GM19043 (cell line): ENCODE data around the gene FILIP1.
A peak's percentile ranks its signal among the peaks of the same experiment; 100 is the strongest.

Source experiments
- ATAC-seq: cut with Tn5 transposase; IDR thresholded peaks from one replicate; pipeline ENCODE4 v1.9.1; 2021; ENCODE audit warnings: low read depth; ENCODE audit not compliant: unreplicated experiment

Gene FILIP1

DNA sequence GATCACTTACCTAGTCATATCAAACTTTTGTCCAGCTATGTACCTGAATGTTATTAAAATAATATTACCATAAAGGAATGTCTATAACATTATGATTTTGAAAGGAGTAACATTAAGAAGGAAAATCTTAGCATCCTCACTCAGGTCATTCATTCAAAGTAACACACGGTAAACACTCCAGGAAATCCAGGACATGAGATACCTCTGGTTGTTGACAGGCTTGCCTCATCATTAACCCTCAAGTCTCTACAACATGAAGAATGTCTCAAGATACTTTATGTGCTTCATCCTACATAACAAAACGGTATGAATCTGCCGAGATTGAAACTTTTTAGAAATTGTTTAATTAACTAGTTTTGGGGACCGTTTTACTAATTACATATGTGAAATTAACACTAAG is 690 bp upstream of the FILIP1 start:
- ATAC-seq: no peak

DNA sequence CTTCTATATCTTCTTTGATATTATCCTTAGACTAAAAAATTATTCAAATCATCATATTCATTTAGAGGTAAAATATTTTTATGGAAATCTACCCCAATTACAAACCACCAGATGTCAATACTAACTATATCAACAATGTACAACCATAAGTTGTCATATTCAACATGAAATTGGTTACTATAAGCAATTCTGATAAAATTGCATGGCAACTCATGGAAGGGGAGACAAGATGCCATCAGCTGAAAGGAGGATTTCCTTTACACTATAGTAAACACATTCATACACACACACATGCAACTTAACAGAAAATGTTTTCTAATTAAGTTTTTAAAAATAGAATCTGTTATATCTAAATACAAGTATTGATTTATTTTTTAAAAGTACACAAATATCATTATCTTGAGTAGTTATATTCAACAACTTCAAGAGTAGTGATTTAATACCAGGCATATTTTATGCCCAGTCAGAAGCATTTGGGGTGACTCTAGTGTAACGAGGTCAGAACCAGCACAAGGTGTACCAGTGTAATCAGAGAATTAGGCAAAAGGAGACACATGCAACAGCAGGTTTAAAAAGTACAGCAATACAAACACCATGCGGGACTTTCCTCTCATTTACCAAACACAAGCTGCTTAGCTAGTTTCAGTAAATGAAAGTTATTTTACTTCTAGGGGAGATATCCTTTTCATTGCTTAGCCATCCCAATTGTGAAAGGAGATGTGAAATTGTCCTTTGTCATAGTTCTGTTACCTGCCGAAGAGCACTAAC is 1.0 kb downstream of the FILIP1 start:
- no peak for ATAC-seq

DNA sequence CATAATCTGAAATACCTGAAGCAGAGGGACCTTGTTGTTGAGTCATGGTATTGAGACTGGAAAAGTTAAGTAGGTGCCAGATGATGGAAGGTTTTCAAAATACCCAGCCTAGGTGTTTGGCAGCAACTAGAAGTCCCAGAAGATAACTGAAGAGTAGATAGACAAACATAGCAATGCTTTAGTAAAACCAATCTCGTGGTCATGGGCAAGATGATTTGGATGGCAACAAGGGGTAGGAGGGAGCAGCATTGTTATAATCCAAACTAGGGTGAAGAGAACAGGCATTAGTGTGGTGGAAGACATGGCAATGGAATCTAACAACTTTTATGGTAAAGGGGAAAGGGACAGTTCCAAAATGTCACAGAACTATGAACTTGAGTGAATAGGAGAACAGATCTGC is 2.3 kb downstream of the FILIP1 start:
- no peak for ATAC-seq

DNA sequence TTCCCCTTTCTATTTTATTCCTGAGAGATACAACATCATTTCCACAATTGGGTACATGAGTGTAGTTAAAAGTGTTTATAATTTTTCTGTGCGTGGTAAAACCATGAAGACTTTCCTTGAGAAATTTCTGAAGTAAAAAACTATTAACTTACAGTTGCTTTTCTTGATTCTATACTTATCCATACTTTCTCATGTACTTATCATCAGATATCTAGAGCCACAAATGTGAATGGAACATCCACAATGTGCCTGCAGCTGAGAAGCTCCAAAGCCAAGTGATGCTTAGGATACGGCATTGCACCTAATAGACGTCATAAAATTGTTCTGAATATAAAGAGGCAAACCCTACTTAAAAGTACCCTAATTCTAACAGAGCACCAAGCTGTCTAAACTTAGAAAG is 2.9 kb downstream of the FILIP1 start:
- ATAC-seq: no peak

DNA sequence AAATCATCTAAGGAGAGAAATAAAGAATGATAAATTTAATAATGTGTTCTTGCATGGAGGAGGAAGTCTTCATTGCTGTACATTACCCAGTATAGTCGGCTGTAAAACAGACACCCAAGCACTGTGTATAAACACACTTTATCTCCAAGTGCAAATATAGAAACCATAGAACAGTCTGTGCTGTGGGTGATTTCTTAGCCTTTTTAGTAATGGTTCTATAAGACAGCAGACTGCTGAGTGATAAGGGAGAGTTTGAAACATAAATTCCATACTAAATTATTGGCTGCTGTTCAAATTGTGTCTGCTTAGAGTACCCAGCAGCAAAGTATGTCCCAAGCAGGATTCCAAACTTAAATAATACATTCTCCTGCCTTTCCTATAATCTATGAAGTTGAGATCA is 4.6 kb downstream of the FILIP1 start:
- ATAC-seq: no peak

DNA sequence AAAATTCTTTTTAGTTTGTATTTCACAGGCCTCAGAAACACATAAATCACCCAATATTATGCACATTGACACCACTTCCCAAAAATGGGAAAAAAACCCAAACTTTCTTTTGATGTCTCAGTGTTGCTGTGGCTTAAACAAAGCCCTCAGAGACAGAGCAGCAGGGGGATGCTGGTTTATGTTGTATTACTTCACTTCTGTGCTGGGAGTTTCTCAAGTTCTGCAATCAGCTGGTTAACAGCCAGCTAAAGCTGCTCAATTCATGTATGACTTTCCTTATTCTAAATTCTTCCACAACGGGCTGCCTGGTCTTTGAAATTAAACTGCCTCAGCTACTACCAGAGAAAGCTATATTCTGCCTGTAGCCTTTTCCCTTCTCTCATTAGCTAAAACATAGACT is 5.6 kb downstream of the FILIP1 start:
- ATAC-seq: no peak

DNA sequence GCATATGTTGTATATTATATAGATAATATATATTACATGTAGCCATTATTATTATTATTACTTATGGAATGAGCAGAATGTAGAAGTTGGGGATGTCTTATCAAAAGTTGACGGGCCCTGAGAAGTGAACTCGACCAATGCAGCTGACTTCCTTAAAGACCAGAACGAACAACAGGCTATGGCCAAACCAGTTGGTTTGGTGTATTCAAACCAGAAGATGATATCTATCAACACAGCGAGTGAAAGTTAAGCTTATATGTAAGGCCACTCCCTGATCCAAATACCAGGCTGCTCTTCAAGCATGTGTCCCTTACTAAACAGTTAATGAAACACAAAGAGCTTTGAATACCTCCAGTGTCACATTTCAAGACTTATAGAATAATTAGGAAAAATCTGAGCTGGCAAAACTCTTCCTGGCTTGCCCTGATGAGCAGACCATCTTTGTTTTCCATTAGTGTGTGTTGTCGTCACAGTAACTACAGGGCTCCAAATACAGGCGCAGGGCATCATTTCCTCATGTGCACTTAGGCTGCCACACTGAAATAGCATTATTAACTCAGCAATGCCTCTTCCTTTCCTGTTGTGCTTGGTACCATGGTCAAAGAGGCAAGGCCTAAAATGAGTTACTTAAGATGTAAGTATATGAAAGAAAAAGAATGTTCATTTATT is 6.6 kb downstream of the FILIP1 start:
- no peak for ATAC-seq

DNA sequence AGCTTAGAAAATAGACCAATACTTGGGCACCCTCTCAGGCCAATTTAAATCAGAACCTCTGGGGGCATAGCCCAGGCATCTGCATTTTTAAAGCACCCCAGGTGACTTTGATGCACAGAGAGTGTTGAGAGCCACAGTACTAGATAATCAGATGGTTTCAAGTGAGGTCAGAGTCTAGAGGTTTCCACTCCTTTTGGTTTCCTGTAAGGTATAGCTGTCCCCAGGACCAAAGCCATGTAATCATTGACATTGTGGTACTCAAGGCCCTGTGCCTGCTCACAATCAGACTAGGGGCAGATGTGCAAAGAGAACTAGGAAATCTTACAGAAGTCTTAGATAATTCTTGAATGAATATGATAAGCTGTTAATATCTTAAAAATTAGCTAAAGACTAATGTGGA is 9.1 kb downstream of the FILIP1 start:
- ATAC-seq: peak; percentile 91

DNA sequence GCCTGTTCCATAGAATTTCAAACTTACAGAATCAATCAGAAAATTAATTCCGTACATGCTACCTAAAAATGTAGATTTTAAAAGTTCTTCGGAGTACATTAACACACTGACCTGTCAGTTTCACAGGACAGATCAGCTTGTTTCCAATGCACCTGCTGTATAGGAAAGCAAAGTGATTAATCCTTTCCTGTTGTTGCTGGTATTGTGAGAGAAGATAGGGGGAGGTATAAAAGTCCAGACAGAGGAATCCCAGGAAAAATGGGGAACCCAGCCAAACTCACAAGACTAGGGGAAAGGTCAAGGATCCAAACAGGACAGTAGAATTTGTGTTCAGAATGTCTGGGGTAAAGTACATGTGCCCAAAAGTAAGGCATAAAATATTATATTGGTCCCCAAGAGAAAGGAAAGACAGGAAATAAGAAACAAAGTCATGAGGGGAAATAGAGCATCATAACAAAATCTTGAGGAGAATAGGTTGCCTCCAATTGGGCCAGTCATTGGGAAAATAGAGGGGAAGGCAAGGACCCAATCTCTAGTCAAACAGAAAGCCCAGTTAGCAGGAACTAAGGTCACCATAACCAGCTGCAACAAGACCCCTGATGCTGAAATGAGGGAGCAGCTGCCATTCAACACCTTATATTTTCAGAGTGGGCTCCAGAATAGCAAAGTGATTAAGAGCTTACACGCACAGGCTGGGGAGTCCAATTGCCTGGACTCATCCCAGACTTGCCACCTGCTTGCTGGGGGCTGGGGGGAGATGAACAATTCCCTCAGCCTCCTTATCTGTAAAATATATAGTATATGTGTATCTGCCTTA is 10.3 kb downstream of the FILIP1 start:
- ATAC-seq: no peak

DNA sequence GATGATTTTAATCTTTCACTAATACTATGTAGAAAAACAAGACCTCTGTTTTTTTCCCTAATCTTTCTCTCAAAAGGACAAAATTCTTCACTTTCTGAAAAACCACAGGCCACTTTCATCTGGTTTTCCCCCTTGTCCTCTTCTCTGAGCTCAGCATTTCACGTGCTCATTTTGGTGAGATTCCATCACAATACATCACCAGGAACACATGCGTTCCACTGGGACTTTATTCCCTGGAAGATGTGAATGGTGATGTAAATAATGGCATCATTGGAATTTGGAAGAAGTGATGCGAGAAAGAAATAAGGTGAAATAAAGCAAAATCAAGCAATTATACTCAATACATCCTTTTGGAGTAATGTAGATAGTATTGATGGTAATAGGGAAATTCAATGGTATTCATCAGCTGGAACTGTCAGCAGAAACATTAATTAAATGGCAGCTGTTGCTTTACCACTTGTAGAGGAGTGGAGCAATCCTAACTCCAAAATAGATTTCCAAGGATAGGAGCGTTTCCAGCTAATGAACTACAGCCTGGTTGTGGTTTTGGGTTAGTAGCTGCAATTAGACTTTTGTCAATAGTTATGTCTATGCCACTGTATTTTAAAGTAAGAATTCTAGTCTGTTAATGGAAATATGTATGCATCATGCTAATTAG is 11.5 kb downstream of the FILIP1 start:
- no peak for ATAC-seq

DNA sequence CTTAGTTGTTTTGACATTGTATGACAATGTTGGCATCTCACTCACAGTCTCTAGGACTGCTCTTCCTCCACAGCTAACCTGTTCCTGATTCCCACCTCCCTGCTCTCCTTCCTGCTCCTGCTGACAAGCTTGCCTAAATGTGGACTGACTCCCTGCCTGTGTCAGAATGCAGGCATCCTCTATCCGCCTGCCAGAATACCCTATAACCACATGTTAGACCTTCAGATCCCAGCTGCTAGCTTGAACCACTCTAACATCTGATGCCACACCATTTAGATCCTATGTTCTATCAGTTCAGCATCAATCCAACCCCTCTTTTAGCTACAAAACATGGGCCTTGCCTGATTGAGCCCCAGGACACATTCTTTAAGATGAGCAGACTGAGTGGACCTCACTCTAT is 12.2 kb downstream of the FILIP1 start:
- ATAC-seq: no peak

DNA sequence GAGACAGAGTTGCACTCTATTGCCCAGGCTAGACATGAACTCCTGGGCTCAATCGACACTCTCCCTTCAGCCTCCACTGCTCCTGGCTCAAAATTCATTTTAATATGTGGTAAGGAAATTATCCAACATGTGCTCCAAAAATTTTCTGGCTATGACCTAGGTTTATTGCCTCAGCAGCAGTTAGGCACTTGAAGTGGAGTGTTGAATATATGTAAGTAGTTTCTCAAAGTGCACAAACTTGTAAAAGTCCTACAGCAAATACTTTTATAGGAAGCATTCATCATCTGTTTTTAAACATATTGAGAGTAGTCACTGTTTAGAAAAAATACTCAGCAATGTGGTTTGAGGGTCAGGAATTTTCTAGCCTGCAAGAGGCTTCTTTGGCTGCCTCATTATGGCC is 13.2 kb downstream of the FILIP1 start:
- no peak for ATAC-seq

DNA sequence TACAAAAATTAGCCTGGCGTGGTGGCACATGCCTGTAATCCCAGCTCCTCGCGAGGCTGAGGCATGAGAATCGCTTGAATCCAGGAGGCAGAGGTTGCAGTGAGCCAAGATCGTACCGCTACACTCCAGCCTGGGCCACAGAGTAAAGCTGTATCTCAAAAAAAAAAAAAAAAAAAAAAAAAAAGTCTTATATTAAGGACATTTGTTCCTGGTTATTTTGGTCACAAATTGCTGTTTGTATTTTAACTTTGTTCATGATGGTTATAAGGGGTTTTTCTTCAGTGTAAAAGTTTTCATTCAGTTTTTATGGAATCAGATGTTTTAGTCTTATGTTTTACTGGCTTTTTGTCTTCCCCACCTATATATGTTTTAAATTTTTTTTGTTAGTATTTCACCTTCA is 13.9 kb downstream of the FILIP1 start:
- no peak for ATAC-seq

DNA sequence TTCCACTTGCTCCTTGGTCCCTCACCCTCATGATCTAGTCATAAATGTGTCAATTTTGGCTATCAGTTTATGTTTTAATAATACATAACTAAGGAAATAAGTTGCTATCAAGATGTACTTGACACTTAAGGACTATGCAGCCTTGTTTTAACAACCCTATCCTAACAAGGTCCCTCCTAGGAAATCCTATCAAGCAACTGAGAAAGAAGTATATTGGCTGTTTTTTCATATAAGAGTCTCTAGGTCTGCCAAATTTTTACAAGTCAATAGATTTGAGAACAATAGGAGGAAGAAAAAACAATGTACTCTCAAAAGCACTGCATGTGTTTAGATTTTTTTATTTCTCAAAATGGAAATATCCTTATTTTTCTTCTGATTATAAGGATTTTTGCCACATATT is 14.7 kb downstream of the FILIP1 start:
- no peak for ATAC-seq

DNA sequence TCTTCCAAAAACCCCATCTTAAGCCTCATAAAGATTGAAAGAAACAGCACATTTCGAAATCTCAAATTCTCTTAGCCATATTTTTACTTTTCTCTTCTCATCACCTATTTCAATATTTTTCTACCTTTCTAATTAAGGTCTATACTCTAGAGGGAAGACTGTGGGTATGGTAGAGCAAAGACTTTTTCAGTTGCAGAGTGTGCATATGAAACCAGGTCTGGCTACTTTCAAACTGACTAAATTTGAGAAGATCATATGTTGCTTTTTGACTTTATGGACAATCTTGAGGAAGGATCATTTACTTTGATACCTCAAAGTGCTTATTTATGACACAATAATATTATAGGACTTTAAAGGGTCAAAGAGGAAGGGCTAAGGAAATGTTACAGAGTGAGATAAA is 20.7 kb downstream of the FILIP1 start:
- ATAC-seq: peak; percentile 79

DNA sequence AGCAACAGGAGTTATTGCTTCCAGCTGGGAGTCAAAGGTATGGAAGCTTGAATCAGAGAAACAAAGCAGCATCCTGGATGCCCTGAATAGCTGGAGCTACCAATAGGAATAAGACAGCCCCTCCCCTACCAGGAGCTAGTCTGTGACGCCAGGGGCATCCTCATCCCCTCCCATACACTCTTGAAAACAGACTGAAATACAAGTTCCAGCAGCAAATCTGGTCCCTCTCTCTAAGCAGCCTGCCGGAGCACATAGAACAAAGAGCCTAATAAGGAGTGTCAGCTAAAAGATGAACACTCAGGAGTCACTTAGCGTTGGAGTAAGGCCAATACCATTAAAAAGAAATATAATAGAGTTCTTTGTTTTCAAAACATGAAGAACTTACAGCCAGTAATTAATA is 25.6 kb downstream of the FILIP1 start:
- ATAC-seq: no peak

DNA sequence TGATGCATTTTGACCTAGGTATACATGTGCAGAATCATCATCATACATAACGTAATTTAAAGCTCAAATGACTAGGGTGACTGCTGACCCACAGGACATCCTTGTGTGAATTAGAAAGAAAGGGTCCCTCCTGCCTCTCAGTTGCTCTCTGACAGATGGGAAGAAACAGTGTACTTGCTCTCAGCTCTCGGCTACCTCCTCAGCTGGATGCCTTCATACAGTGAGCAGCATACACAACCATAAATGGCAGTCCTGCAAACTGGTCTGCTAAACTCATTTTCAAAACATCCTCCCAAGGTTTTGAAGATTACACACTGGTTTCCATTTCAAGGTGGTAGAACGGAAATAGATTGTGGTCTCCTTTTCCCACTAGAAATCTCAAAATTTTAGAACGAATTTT is 26.3 kb downstream of the FILIP1 start:
- no peak for ATAC-seq

DNA sequence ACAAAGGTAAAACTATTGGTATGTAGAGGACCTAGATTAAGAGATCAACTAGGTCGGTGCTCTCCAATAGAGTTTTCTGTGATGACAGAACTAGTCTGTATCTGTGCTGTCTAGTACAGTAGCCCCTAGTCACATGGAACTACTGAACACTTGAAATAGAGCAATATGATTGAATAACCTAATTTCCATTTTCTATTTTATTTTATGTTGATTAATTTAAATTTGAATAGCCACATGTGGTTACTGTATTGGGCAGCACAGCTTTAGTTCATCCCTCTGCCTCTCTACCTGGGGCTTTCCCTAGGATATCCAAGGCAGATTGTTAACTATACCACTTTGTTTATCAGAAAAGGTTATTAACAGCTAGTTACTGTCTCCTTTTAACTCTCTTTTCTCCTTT is 27.0 kb downstream of the FILIP1 start:
- ATAC-seq: no peak

DNA sequence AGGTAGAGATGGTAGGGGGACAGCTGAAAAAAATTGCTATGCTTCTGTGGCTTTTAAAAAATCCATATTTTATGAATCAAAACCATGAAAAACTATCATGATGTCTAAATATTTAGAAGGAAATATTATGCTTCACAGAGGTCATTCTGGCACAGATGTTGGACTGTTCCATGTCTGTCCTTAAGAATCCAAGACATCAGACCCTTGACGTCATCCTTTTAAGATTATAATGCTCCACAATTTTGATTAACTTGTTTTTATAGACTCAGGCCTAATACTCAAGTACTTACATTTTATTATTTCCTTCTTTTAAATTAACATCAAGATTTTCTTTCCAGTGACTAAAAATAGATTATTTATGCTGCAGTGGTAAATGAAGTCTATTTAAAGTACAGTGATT is 29.7 kb downstream of the FILIP1 start:
- ATAC-seq: no peak

DNA sequence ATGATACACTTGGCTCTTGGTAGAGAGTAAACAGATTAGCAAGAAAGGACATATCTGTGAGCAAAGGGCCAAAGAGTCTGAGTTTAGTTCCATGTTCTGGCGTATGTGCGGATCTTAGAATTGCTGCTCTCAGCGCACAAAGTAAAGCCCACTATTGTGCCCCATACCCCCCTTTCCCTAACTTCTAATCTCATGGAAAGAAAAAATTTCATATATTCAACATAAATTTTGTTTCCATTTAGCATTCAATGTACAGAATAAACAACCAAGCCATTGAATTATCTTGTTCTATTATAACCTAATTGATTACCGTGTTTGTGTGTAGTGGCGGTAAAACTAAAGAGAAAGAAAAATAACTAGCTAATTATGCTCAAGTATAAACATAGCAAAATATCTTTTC is 30.5 kb downstream of the FILIP1 start:
- ATAC-seq: no peak

DNA sequence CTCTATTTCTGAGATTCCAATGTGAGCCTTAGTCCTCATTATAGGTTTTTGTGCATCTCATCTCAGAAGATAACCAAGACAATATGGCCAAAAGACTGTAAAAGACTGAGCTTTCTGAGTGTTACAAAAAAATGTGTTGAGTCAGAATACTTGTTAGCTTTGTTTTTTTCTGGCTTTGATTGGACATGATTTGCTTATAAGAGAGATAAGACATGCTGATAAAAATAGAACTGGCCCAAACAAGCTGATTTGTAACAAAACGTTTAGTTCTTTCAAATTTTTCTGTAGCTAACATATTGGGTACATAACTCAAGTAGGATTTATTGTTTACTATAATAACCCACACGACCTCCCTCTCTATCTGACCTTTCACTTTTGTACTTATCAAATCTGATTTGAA is 32.9 kb downstream of the FILIP1 start:
- no peak for ATAC-seq
